PFSK-1 (cell line): ENCODE measurements around the gene TTYH3.

Experiments used
- FOXP2 ChIP-seq: optimal IDR thresholded peaks from 2 replicates; pipeline ENCODE3; 2011; ENCODE audit warnings: borderline replicate concordance, control low read depth, inconsistent platforms; ENCODE audit not compliant: insufficient read depth; ENCODE audit errors: extremely low read length, extremely low read depth
- POLR2AphosphoS5 ChIP-seq: IDR thresholded peaks from 2 replicates; pipeline ENCODE4 v1.6.1; 2012; ENCODE audit warnings: low read depth, mild to moderate bottlenecking, control low read depth, low read length, moderate library complexity
- SIN3A ChIP-seq: IDR thresholded peaks from 2 replicates; pipeline ENCODE4 v1.6.1; 2012; ENCODE audit warnings: mild to moderate bottlenecking, low read length, moderate library complexity, borderline replicate concordance; ENCODE audit not compliant: insufficient read depth
- TAF1 ChIP-seq: IDR thresholded peaks from 2 replicates; pipeline ENCODE4 v1.6.1; 2012; ENCODE audit warnings: low read length, control low read depth, borderline replicate concordance; ENCODE audit not compliant: insufficient read depth
- TF ChIP-seq, protein P1 (sequence below), 2 experiments: IDR thresholded peaks; 2 replicates each; pipeline versions ENCODE4 v1.6.1 to v1.8.0; 2011 to 2012; ENCODE audit warnings: low read depth in 2 of 2, low read length in 2 of 2, control low read depth in 1 of 2, inconsistent platforms in 1 of 2, mild to moderate bottlenecking in 1 of 2, moderate library complexity in 1 of 2; ENCODE audit not compliant: insufficient read depth in 1 of 2

TTYH3 gene

DNA sequence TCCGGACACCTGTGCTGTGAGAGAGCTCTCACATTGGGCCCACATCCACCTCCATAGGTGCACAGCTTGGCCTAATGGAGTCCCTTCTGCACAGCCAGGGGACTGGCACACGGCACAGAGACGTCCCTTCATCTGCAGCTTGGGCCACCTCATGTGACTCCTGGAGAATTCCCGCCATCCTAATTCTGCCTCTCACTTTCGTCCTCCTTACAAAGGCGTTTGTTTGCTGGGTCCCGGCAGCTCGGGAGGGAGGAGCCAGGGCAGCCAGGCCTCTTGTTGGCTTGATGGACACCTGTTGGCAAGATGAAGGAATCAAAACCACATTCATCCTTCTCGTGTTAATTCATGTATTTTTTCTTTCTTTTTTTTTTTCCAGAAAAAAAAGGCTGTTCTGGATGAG, 30.7 kb upstream of the TTYH3 start:
- TF ChIP-seq, protein P1, sequence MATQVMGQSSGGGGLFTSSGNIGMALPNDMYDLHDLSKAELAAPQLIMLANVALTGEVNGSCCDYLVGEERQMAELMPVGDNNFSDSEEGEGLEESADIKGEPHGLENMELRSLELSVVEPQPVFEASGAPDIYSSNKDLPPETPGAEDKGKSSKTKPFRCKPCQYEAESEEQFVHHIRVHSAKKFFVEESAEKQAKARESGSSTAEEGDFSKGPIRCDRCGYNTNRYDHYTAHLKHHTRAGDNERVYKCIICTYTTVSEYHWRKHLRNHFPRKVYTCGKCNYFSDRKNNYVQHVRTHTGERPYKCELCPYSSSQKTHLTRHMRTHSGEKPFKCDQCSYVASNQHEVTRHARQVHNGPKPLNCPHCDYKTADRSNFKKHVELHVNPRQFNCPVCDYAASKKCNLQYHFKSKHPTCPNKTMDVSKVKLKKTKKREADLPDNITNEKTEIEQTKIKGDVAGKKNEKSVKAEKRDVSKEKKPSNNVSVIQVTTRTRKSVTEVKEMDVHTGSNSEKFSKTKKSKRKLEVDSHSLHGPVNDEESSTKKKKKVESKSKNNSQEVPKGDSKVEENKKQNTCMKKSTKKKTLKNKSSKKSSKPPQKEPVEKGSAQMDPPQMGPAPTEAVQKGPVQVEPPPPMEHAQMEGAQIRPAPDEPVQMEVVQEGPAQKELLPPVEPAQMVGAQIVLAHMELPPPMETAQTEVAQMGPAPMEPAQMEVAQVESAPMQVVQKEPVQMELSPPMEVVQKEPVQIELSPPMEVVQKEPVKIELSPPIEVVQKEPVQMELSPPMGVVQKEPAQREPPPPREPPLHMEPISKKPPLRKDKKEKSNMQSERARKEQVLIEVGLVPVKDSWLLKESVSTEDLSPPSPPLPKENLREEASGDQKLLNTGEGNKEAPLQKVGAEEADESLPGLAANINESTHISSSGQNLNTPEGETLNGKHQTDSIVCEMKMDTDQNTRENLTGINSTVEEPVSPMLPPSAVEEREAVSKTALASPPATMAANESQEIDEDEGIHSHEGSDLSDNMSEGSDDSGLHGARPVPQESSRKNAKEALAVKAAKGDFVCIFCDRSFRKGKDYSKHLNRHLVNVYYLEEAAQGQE (IDR thresholded peaks at IDR 0.05; ENCODE audit: insufficient read depth in 1 of 2, low read depth in 2 of 2, low read length in 2 of 2): no peak
- TF ChIP-seq TAF1 (no peak), SIN3A (no peak), POLR2AphosphoS5 (no peak), FOXP2 (no peak)

DNA sequence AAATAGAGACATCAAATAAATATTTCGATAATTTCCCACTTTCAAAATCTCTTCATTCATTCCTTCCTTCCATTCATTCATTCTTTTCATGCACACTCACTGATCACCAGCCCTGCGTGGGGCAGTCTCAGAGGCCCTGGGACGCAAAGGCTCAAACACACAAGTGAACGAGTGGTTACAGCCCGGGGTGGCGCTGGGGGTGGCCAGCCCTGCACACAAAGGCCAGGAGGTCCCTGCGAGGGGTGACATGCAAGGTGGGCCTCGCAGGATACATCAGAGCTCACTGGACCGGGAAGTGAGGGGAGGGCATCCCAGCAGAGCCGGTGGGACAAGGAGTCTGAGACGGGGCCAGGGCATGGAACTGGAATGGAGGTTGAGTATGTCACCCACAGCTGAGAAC, 29.9 kb upstream of the TTYH3 start:
- no peak for TF ChIP-seq SIN3A
- TF ChIP-seq POLR2AphosphoS5: no peak
- TF ChIP-seq, protein P1 (IDR thresholded peaks at IDR 0.05; ENCODE audit: insufficient read depth in 1 of 2, low read depth in 2 of 2, low read length in 2 of 2): no peak
- TF ChIP-seq TAF1: no peak
- no peak for TF ChIP-seq FOXP2

DNA sequence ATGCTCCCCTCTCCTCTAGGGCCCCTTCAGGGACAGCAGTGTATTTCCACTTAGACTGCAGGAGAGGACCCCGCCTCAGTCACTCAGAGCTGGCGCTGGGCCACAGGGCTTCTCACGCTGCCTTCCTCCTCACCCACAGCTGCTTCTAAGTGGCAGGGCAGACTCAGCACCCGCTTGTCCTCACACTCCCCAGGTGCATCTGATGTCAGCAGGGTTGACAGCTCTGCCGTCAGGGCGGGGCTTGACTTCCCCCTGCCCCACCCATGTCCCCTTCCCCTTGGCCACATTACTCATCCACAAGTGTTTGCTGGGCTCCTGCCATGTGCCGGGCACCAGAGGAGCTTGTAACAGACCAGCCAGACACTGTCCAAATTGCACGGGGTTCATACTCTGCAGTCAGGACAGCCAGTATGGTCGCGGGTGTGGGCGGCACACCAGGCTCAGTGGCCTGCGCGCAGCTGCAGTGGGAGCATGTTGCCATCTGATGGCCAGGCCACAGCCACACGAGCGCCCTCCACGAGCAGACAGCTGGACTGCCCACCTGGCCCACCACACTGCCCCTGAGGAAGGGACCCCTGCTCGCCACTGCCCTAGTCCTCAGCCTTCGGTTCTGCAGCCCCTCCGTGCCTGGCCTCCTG, 29.3 kb upstream of the TTYH3 start:
- TF ChIP-seq, protein P1 (IDR thresholded peaks at IDR 0.05; ENCODE audit: insufficient read depth in 1 of 2, low read depth in 2 of 2, low read length in 2 of 2): no peak
- TF ChIP-seq POLR2AphosphoS5: no peak

DNA sequence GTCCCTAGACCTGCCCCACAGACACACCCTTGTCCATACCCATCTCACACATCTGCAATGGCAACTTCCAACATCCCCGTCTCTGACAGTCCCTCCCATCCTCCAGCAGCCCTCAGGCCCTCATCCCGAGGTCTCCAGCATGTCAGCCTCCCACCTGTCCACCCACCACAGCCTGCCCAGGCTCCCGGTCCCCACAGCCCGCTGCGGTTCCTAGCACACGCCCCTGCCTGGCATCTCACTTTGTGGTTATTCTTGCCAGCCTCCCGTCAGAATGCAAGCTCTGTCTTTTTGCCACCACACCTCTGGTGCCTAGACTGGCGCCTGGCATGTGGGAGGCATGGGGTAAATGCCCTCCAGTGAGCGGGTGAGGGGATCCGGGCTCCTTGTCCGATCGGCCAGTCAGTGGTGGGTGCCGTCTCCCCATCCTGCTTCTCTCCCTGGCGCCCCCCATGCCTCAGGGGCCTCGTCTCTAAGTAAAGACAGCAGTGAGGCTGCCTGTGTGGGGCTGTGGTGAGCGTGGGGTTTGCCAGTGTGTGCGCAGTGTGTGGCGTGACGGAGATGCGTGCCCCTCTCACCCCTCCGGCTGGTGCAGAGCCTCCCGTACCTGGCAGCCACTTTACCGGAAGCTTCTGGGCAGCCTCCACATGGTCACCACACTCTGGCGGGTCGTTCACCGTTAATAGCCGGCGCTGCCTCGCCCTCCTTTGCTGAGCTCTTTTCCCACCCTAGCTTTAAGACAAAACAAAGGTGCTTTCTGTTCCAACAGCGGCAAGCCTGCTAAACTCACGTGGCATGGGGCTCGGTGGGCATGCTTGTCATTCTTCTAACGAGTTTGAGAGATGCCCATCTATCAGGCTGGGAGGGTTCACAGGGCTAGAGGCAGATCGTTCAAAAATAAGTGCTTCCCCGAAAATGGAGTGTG, 28.5 kb upstream of the TTYH3 start:
- TF ChIP-seq, protein P1 (IDR thresholded peaks at IDR 0.05; ENCODE audit: insufficient read depth in 1 of 2, low read depth in 2 of 2, low read length in 2 of 2): no peak
- TF ChIP-seq TAF1: no peak
- TF ChIP-seq SIN3A: no peak
- TF ChIP-seq POLR2AphosphoS5: no peak
- TF ChIP-seq FOXP2: no peak
